Measurements from ENCODE around the gene SFTPA1.
"Not testable (repeated sequence)": the region's sequence is repeated elsewhere in the genome, so short reads cannot be mapped to it uniquely, and the experiment has no call there.

SFTPA1 gene

GRCh38 chr10:79611193-79611976, 646 bp downstream of the SFTPA1 start:
- DNase-seq: peak; percentile 3

GRCh38 chr10:79615577-79615976, 4.8 kb downstream of the SFTPA1 start:
- no peak for DNase-seq

- no peak for DNase-seq
These were observed 5.4 kb downstream of the SFTPA1 start for GRCh38 chr10:79616164-79616563.

GRCh38 chr10:79623663-79624062, 12.9 kb downstream of the SFTPA1 start:
- DNase-seq: not testable (repeated sequence)

GRCh38 chr10:79627075-79627474, 16.3 kb downstream of the SFTPA1 start:
- DNase-seq: no peak

GRCh38 chr10:79628083-79628482, 17.3 kb downstream of the SFTPA1 start:
- no peak for DNase-seq

GRCh38 chr10:79628988-79629954, 18.5 kb downstream of the SFTPA1 start:
- DNase-seq: no peak

- DNase-seq: no peak
These were observed 19.2 kb downstream of the SFTPA1 start for GRCh38 chr10:79629955-79630327.

- DNase-seq: not testable (repeated sequence)
These were observed 26.0 kb downstream of the SFTPA1 start for GRCh38 chr10:79636654-79637199.

- DNase-seq: no peak
These were observed 27.6 kb downstream of the SFTPA1 start for GRCh38 chr10:79638318-79638717.

GRCh38 chr10:79652695-79653094, 42.0 kb downstream of the SFTPA1 start:
- not testable (repeated sequence) for DNase-seq

GRCh38 chr10:79663287-79663686, 52.5 kb downstream of the SFTPA1 start:
- DNase-seq: not testable (repeated sequence)

- not testable (repeated sequence) for DNase-seq
These were observed 53.9 kb downstream of the SFTPA1 start for GRCh38 chr10:79664686-79665085.

Measured in fibroblast of upper back skin (primary cell).